Testis (tissue), 3 donors: ENCODE results near the gene CR1L. TPM values are rescaled to one million over a fixed set of nuclear protein-coding genes. Genes with fewer than 3 reads are reported as not detected.
A peak's percentile ranks its signal among the peaks of the same experiment; 100 is the strongest.
"Not testable (repeated sequence)": the region's sequence is repeated elsewhere in the genome, so short reads cannot be mapped to it uniquely, and the experiment has no call there.

ENCODE experiments used
- DNase-seq: peaks from one replicate; pipeline ENCODE4 v3.0.0-alpha.2; 2019
- H3K27ac ChIP-seq, 2 donors: fragments of 200-600 bp; sonication (generic); one replicate each; pipeline ENCODE4 v1.5.1; 2019
- H3K27me3 ChIP-seq: fragments of 200-600 bp; sonication (generic); one replicate; pipeline ENCODE4 v1.5.1; 2019
- H3K36me3 ChIP-seq: fragments of 200-600 bp; sonication (generic); one replicate; pipeline ENCODE4 v1.5.1; 2017; ENCODE audit warnings: low read depth; ENCODE audit errors: missing control alignments
- H3K4me1 ChIP-seq: fragments of 200-600 bp; sonication (generic); one replicate; pipeline ENCODE4 v1.5.1; 2019
- H3K4me3 ChIP-seq, 2 donors: fragments of 200-600 bp; sonication (generic); one replicate each; pipeline ENCODE4 v1.5.1; 2017 to 2019
- H3K9me3 ChIP-seq: fragments of 200-600 bp; sonication (generic); one replicate; pipeline ENCODE4 v1.5.1; 2017
- CTCF ChIP-seq, 3 experiments: fragments of 450-650 bp in 2 of 3; fragments of 200-600 bp in 1 of 3; sonication (generic) in 1 of 3; IDR thresholded peaks; one replicate each; pipeline ENCODE4 v1.5.1; 2016 to 2019; ENCODE audit warnings: antibody characterized with exemption in 3 of 3, mild to moderate bottlenecking in 2 of 3, moderate library complexity in 1 of 3
- POLR2A ChIP-seq: fragments of 450-650 bp; IDR thresholded peaks from one replicate; pipeline ENCODE4 v1.6.1; 2017; ENCODE audit warnings: antibody characterized with exemption, mild to moderate bottlenecking, moderate library complexity
- WGBS, 2 donors: methylation state at CpG; one replicate each; pipeline ENCODE4 v1.1.5; 2018; 5-methylcytosine and 5-hydroxymethylcytosine counted together
- intact Hi-C: fragments of 100-400 bp; cut with DNase I; formaldehyde crosslinking; loops from one replicate; pipeline ENCODE4 v1.15.1; 2023; ENCODE audit warnings: low total_unique reads
- polyA plus RNA-seq: library from polyadenylated mRNA; stranded (reverse); fragments of 350-450 nt; fragmentation: Illumina TruSeq; extraction: RNeasy Lipid Tissue Mini Kit (QIAGEN cat#74804); gene quantifications from one replicate; pipeline ENCODE4 v1.2.3, GENCODE V29; 2014; ENCODE audit warnings: low read depth, low replicate concordance; ENCODE audit not compliant: insufficient read depth
- total RNA-seq, 2 donors: library from RNA; depleted of rRNA; stranded (reverse); fragments of >200 nt; gene quantifications; one replicate each; pipeline ENCODE4 v1.2.3, GENCODE V29; 2016

The CR1L gene
- total and polyA plus RNA-seq, 3 donors from 2014 or later, result not detected

GRCh38 chr1:207745839-207746767 lies 101.2 kb downstream of the CR1L start:
- 83 to 88% methylated on average over 6 of the region's 6 CpGs for WGBS, 2 donors
- no peak for TF ChIP-seq CTCF (IDR thresholded peaks at IDR 0.05)
- no peak for TF ChIP-seq POLR2A
- no peak overlapping the region for H3K27ac ChIP-seq
- no peaks in the 10 kb centered on the region for H3K36me3 ChIP-seq
- intact Hi-C loops, result no loop called here
- H3K4me1 ChIP-seq, result peaks cover 2% of the 10 kb centered on the region
- H3K27me3 ChIP-seq, result no peaks in the 10 kb centered on the region
- H3K9me3 ChIP-seq, result no peaks in the 10 kb centered on the region
- H3K4me3 ChIP-seq, result no peak overlapping the region
- no peak for DNase-seq

- no peaks in the 10 kb centered on the region for H3K27me3 ChIP-seq
- H3K9me3 ChIP-seq, result no peaks in the 10 kb centered on the region
- H3K4me3 ChIP-seq, result no peak overlapping the region
- 70 to 78% methylated on average over 15 of the region's 15 CpGs for WGBS, 2 donors
- H3K27ac ChIP-seq, result no peak overlapping the region
- H3K4me1 ChIP-seq, result peaks cover 5% of the 10 kb centered on the region
- TF ChIP-seq POLR2A (no peak), CTCF (IDR thresholded peaks at IDR 0.05) (no peak)
- peak; percentile 25 for DNase-seq
- H3K36me3 ChIP-seq, result no peaks in the 10 kb centered on the region
- intact Hi-C loops, result no loop called here
Observed at GRCh38 chr1:207747627-207748492, 102.9 kb downstream of the CR1L start.

DNA sequence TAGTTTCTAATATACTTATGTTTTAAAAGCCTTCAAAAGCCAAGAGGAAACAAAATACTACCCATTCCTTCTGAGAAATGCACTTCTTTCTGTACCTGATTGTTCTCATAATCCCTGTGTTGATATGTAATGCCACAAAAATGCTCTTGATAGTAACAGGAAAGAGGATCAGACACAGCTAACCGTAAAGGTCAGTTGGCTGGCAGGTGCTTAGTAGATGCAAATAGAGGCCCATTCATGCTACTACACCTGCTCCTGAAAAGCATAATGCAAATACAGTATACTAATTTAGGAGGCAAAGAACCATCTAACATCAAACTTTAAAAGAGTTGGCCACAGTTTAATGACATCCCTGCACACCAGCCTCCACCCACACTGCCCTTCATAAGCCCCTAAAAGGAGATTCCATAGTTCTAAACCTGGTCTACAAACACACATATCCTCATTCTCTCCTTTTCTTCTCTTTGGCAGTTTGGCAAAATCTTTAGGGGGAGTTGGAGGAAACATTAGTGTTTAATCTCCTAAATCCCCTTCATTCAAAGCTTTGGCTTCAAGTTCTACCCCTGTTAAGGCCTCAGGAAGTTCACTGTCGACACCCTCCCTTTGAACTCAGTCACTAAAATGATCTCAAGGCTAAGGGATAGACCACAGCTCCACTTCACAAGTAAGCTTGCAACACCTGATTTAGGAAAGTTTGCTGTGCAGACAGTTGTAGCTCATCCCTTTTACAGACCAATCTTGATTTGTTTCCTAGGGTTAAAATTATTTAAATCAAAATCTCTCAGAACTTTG lies 104.0 kb downstream of the CR1L start:
- TF ChIP-seq POLR2A (no peak), CTCF (IDR thresholded peaks at IDR 0.05) (no peak)
- WGBS, 2 donors, result 72 to 74% methylated on average over 2 of the region's 2 CpGs
- Histone ChIP-seq H3K36me3 (no peaks in the 10 kb centered on the region), H3K4me1 (peaks cover 11% of the 10 kb centered on the region), H3K27ac (no peak overlapping the region), H3K9me3 (no peaks in the 10 kb centered on the region), H3K27me3 (no peaks in the 10 kb centered on the region), H3K4me3 (no peak overlapping the region)
- intact Hi-C loops, result no loop called here
- no peak for DNase-seq

GRCh38 chr1:207750631-207751305 lies 105.8 kb downstream of the CR1L start:
- Histone ChIP-seq H3K36me3 (no peaks in the 10 kb centered on the region), H3K4me1 (peaks cover 29% of the 10 kb centered on the region), H3K27me3 (no peaks in the 10 kb centered on the region), H3K4me3 (peak overlapping the region; percentile 74 to 92), H3K27ac (peak overlapping the region; percentile 79), H3K9me3 (no peaks in the 10 kb centered on the region)
- intact Hi-C loops, result no loop called here
- DNase-seq, result no peak
- no peak for TF ChIP-seq POLR2A
- no peak for TF ChIP-seq CTCF (IDR thresholded peaks at IDR 0.05)
- WGBS, 2 donors, result 28 to 51% methylated on average over 5 of the region's 5 CpGs

- H3K9me3 ChIP-seq, intact Hi-C loops, DNase-seq, H3K27me3 ChIP-seq, H3K36me3 ChIP-seq: not testable (repeated sequence)
- 1 to 5% methylated on average over 7 of the region's 7 CpGs for WGBS, 2 donors
- Histone ChIP-seq H3K27ac (peak overlapping the region; percentile 79), H3K4me3 (peak overlapping the region; percentile 74 to 92), H3K4me1 (peaks cover 29% of the 10 kb centered on the region)
Observed at GRCh38 chr1:207751463-207751789, 106.5 kb downstream of the CR1L start.
